H9 (cell line): ENCODE measurements around the gene VANGL2. TPM values are rescaled to one million over a fixed set of nuclear protein-coding genes. Genes with fewer than 3 reads are reported as not detected.

ENCODE experiments used
- DNase-seq: peaks from one replicate; pipeline ENCODE4 v3.0.0-alpha.2; 2017
- H2AFZ ChIP-seq: one replicate; pipeline ENCODE4 v1.6.1; 2013; ENCODE audit warnings: mild to moderate bottlenecking, low read length, control low read depth, moderate library complexity
- H2AK5ac ChIP-seq: 2 replicates; pipeline ENCODE4 v1.6.1; 2013; ENCODE audit warnings: low read length, control low read depth, mixed read lengths; ENCODE audit not compliant: insufficient read length
- H2BK120ac ChIP-seq: one replicate; pipeline ENCODE4 v1.6.1; 2013; ENCODE audit warnings: low read depth, mild to moderate bottlenecking, low read length, control low read depth, inconsistent platforms; ENCODE audit not compliant: poor library complexity, severe bottlenecking
- H2BK12ac ChIP-seq: 2 replicates; pipeline ENCODE4 v1.6.1; 2013; ENCODE audit warnings: low read length, control low read depth, mixed read lengths, low read depth; ENCODE audit not compliant: insufficient read length
- H2BK15ac ChIP-seq: 2 replicates; pipeline ENCODE4 v1.6.1; 2013; ENCODE audit warnings: low read depth, low read length, control low read depth
- H2BK20ac ChIP-seq: one replicate; pipeline ENCODE4 v1.6.1; 2013; ENCODE audit warnings: low read depth, mild to moderate bottlenecking, low read length, control low read depth, inconsistent platforms; ENCODE audit not compliant: poor library complexity, severe bottlenecking
- H2BK5ac ChIP-seq: 2 replicates; pipeline ENCODE4 v1.6.1; 2013; ENCODE audit warnings: low read length, control low read depth, mixed read lengths; ENCODE audit not compliant: insufficient read length
- H3K14ac ChIP-seq: 2 replicates; pipeline ENCODE4 v1.6.1; 2013; ENCODE audit warnings: low read length, control low read depth; ENCODE audit not compliant: insufficient read depth
- H3K18ac ChIP-seq: 2 replicates; pipeline ENCODE4 v1.6.1; 2013; ENCODE audit warnings: low read depth, mild to moderate bottlenecking, mixed read lengths, low read length, control low read depth; ENCODE audit not compliant: insufficient read length
- H3K23ac ChIP-seq: 2 replicates; pipeline ENCODE4 v1.6.1; 2013; ENCODE audit warnings: low read length, control low read depth, mixed read lengths, low read depth; ENCODE audit not compliant: insufficient read length
- H3K23me2 ChIP-seq: 2 replicates; pipeline ENCODE4 v1.6.1; 2013; ENCODE audit warnings: low read depth, mild to moderate bottlenecking, mixed read lengths, low read length, control low read depth; ENCODE audit not compliant: insufficient read length, poor library complexity, severe bottlenecking
- H3K27ac ChIP-seq: 2 replicates; pipeline ENCODE4 v1.5.1; 2013; ENCODE audit warnings: low read length, control low read depth, mixed read lengths, low read depth; ENCODE audit not compliant: insufficient read length
- H3K27me3 ChIP-seq: 2 replicates; pipeline ENCODE4 v1.6.1; 2013; ENCODE audit warnings: low read length, control low read depth, inconsistent platforms; ENCODE audit not compliant: insufficient read depth
- H3K4ac ChIP-seq: 2 replicates; pipeline ENCODE4 v1.6.1; 2013; ENCODE audit warnings: low read depth, mild to moderate bottlenecking, control low read depth, inconsistent platforms, low read length, moderate library complexity
- H3K4me1 ChIP-seq: 2 replicates; pipeline ENCODE4 v1.6.1; 2013; ENCODE audit warnings: low read length, control low read depth, inconsistent platforms; ENCODE audit not compliant: insufficient read depth
- H3K4me2 ChIP-seq: 2 replicates; pipeline ENCODE4 v1.6.1; 2013; ENCODE audit warnings: low read length, control low read depth, mixed read lengths; ENCODE audit not compliant: insufficient read length, insufficient read depth
- H3K56ac ChIP-seq: 2 replicates; pipeline ENCODE4 v1.6.1; 2013; ENCODE audit warnings: low read depth, mild to moderate bottlenecking, mixed read lengths, low read length, control low read depth; ENCODE audit not compliant: insufficient read length
- H3K79me1 ChIP-seq: 2 replicates; pipeline ENCODE4 v1.6.1; 2013; ENCODE audit warnings: low read depth, mild to moderate bottlenecking, moderate library complexity, low read length, control low read depth, inconsistent platforms; ENCODE audit not compliant: insufficient read depth, poor library complexity, severe bottlenecking
- H3K79me2 ChIP-seq: 2 replicates; pipeline ENCODE4 v1.6.1; 2013; ENCODE audit warnings: low read length, control low read depth, inconsistent platforms; ENCODE audit not compliant: insufficient read depth
- H3K9ac ChIP-seq: 2 replicates; pipeline ENCODE4 v1.6.1; 2013; ENCODE audit warnings: low read length, control low read depth, mixed read lengths; ENCODE audit not compliant: insufficient read length; ENCODE audit errors: extremely low read depth
- H3K9me3 ChIP-seq: one replicate; pipeline ENCODE4 v1.6.1; 2013; ENCODE audit warnings: low read depth, low read length, inconsistent platforms; ENCODE audit not compliant: control insufficient read depth
- H3T11ph ChIP-seq: one replicate; pipeline ENCODE4 v1.6.1; 2013; ENCODE audit warnings: mild to moderate bottlenecking, low read length, control low read depth, inconsistent platforms
- H4K20me1 ChIP-seq: one replicate; pipeline ENCODE4 v1.6.1; 2013; ENCODE audit not compliant: control insufficient read depth, insufficient read length, insufficient read depth
- H4K5ac ChIP-seq: 2 replicates; pipeline ENCODE4 v1.6.1; 2013; ENCODE audit warnings: low read depth, mild to moderate bottlenecking, mixed read lengths, low read length, control low read depth; ENCODE audit not compliant: insufficient read length
- H4K8ac ChIP-seq: replicated peaks from 2 replicates; pipeline ENCODE4 v1.6.1; 2013; ENCODE audit warnings: low read length, control low read depth, mixed read lengths, low read depth; ENCODE audit not compliant: insufficient read length
- H4K91ac ChIP-seq: 2 replicates; pipeline ENCODE4 v1.6.1; 2013; ENCODE audit warnings: low read depth, mild to moderate bottlenecking, moderate library complexity, mixed read lengths, low read length, control low read depth; ENCODE audit not compliant: insufficient read length
- H3K27ac Mint-ChIP-seq, 3 experiments: 2 replicates in 2 of 3; 3 replicates in 1 of 3; pipeline ENCODE4 v1.8.0; 2020 to 2021; ENCODE audit warnings: mixed read lengths in 3 of 3, mild to moderate bottlenecking in 1 of 3, moderate library complexity in 1 of 3
- H3K27me3 Mint-ChIP-seq: 2 replicates; pipeline ENCODE4 v1.8.0; 2021; ENCODE audit warnings: low read depth, mild to moderate bottlenecking, moderate library complexity, mixed read lengths
- H3K36me3 Mint-ChIP-seq, 3 experiments: 2 replicates in 2 of 3; 3 replicates in 1 of 3; pipeline ENCODE4 v1.8.0; 2020 to 2021; ENCODE audit warnings: low read depth in 3 of 3, mixed read lengths in 3 of 3; ENCODE audit not compliant: insufficient read depth in 1 of 3
- H3K4me1 Mint-ChIP-seq, 2 experiments: 2 replicates each; pipeline ENCODE4 v1.8.0; 2020; ENCODE audit warnings: mixed read lengths in 2 of 2
- H3K4me3 Mint-ChIP-seq, 2 experiments: 2 replicates in 1 of 2; 3 replicates in 1 of 2; pipeline ENCODE4 v1.8.0; 2020 to 2021; ENCODE audit warnings: mild to moderate bottlenecking in 2 of 2, mixed read lengths in 2 of 2, moderate library complexity in 1 of 2
- H3K9me3 Mint-ChIP-seq, 2 experiments: 2 replicates in 1 of 2; 3 replicates in 1 of 2; pipeline ENCODE4 v1.8.0; 2020; ENCODE audit warnings: mild to moderate bottlenecking in 2 of 2, mixed read lengths in 2 of 2, moderate library complexity in 1 of 2
- CTCF ChIP-seq: fragments of 200-600 bp; sonication (generic); conservative IDR thresholded peaks from 3 replicates; pipeline ENCODE4 v1.8.0; 2021; ENCODE audit warnings: antibody characterized with exemption, mild to moderate bottlenecking
- WGBS: extraction: QIAGEN DNeasy Blood & Tissue Kit; methylation state at CpG from one replicate; pipeline ENCODE4 v1.1.7; 2013; ENCODE audit warnings: missing lambda C conversion rate, low lambda C conversion rate, mixed read lengths; ENCODE audit not compliant: insufficient read length; ENCODE audit errors: extremely low coverage; 5-methylcytosine and 5-hydroxymethylcytosine counted together
- total RNA-seq: library from RNA; stranded (reverse); gene quantifications from 2 replicates; pipeline ENCODE4 v1.2.1, GENCODE V29; 2021

VANGL2 gene
- total RNA-seq, 1 experiment from 2014 or later, result 58.5 TPM

- Histone ChIP-seq H3K79me2 (no peaks in the 10 kb centered on the region), H2BK5ac (no peak overlapping the region), H3K56ac (no peak overlapping the region), H3K27ac (no peak overlapping the region), H2AK5ac (no peak overlapping the region), H3K18ac (no peak overlapping the region), H3K27me3 (no peaks in the 10 kb centered on the region), H3K9me3 (no peaks in the 10 kb centered on the region), H3K14ac (no peak overlapping the region), H4K20me1 (no peaks in the 10 kb centered on the region), H3K4me1 (no peaks in the 10 kb centered on the region), H3K4ac (no peak overlapping the region), H2AFZ (no peak overlapping the region), H3K9ac (no peak overlapping the region), H2BK15ac (no peak overlapping the region), H4K5ac (no peak overlapping the region), H3K4me2 (no peak overlapping the region), H2BK20ac (no peak overlapping the region), H4K91ac (no peak overlapping the region), H3T11ph (no peak overlapping the region), H4K8ac (no peak overlapping the region), H2BK12ac (no peak overlapping the region), H2BK120ac (no peak overlapping the region), H3K23me2 (no peaks in the 10 kb centered on the region), H3K79me1 (no peaks in the 10 kb centered on the region), H3K23ac (no peak overlapping the region)
- H3K27ac Mint-ChIP-seq, result peak overlapping the region in 1 of 3 experiments; percentile 72; a peak in 1 of 7 replicates
- no peaks in the 10 kb centered on the region for H3K4me1 Mint-ChIP-seq
- H3K27me3 Mint-ChIP-seq, result no peaks in the 10 kb centered on the region
- WGBS, result no CpG with 5 or more reads among the region's 5 CpGs
- no peak overlapping the region for H3K4me3 Mint-ChIP-seq
- DNase-seq, result no peak
- TF ChIP-seq CTCF, result no peak
- H3K36me3 Mint-ChIP-seq, result peaks cover 47 to 92% (median 88%) of the 10 kb centered on the region in 3 experiments; a peak in 6 of 7 replicates
- no peaks in the 10 kb centered on the region for H3K9me3 Mint-ChIP-seq
Observed at GRCh38 chr1:160421881-160422280, 21.5 kb downstream of the VANGL2 start.
